Activated T-cell treated with anti-CD3 and anti-CD28 coated beads, Interleukin-2, amount 50 U/mL, for 72 hours (primary cell): ENCODE data around the gene OTOG. TPM values are rescaled to one million over a fixed set of nuclear protein-coding genes. Genes with fewer than 3 reads are reported as not detected.
A peak's percentile ranks its signal among the peaks of the same experiment; 100 is the strongest.

Experiments
- ATAC-seq, 2 donors: fragments of 150-1000 bp; cut with Tn5 transposase; replicated peaks in 1 of 2; 2 replicates each; pipeline ENCODE4 v1.10.0; 2021; ENCODE audit warnings: moderate library complexity in 2 of 2, mild to moderate bottlenecking in 1 of 2
- DNase-seq, 2 donors: peaks; one replicate each; pipeline ENCODE4 v3.0.0; 2021 to 2022; ENCODE audit warnings: mixed read lengths in 1 of 2
- H3K27ac Mint-ChIP-seq: one replicate; pipeline ENCODE4 v1.8.0; 2022; ENCODE audit warnings: mild to moderate bottlenecking, moderate library complexity, mixed read lengths
- H3K27me3 Mint-ChIP-seq: one replicate; pipeline ENCODE4 v1.8.0; 2022; ENCODE audit warnings: low read depth, mixed read lengths
- H3K36me3 Mint-ChIP-seq, 2 donors: one replicate each; pipeline ENCODE4 v1.8.0; 2022; ENCODE audit warnings: mixed read lengths in 2 of 2, mild to moderate bottlenecking in 1 of 2; ENCODE audit not compliant: insufficient read depth in 2 of 2
- H3K4me1 Mint-ChIP-seq: one replicate; pipeline ENCODE4 v1.8.0; 2022; ENCODE audit warnings: low read depth, mixed read lengths
- H3K4me3 Mint-ChIP-seq, 2 donors: one replicate each; pipeline ENCODE4 v1.8.0; 2022; ENCODE audit warnings: mild to moderate bottlenecking in 2 of 2, mixed read lengths in 2 of 2, moderate library complexity in 2 of 2
- H3K9me3 Mint-ChIP-seq, 2 donors: one replicate each; pipeline ENCODE4 v1.8.0; 2022; ENCODE audit warnings: mixed read lengths in 2 of 2
- total RNA-seq, 2 donors: library from RNA; stranded (reverse); gene quantifications; one replicate each; pipeline ENCODE4 v1.2.3, GENCODE V29; 2022

OTOG gene
- total RNA-seq, 2 donors from 2014 or later: not detected

- DNase-seq (no peak), ATAC-seq (no peak)
- Mint-ChIP-seq H3K27ac (no peak overlapping the region), H3K27me3 (peaks cover 5% of the 10 kb centered on the region), H3K36me3 (no peaks in the 10 kb centered on the region), H3K9me3 (no peaks in the 10 kb centered on the region), H3K4me3 (no peak overlapping the region), H3K4me1 (peaks cover 4% of the 10 kb centered on the region)
Measured at GRCh38 chr11:17596711-17597110, 49.7 kb downstream of the OTOG start.

- Mint-ChIP-seq H3K36me3 (no peaks in the 10 kb centered on the region), H3K9me3 (no peaks in the 10 kb centered on the region), H3K27me3 (peaks cover 5% of the 10 kb centered on the region), H3K27ac (no peak overlapping the region), H3K4me3 (no peak overlapping the region), H3K4me1 (peaks cover 4% of the 10 kb centered on the region)
- ATAC-seq (no peak), DNase-seq (no peak)
Measured at GRCh38 chr11:17597770-17598169, 50.7 kb downstream of the OTOG start.

GRCh38 chr11:17598700-17599459, 51.8 kb downstream of the OTOG start:
- DNase-seq (peak; percentile 75 to 78), ATAC-seq (peak; percentile 77 to 79)
- Mint-ChIP-seq H3K9me3 (no peaks in the 10 kb centered on the region), H3K4me1 (peaks cover 4% of the 10 kb centered on the region), H3K36me3 (no peaks in the 10 kb centered on the region), H3K27me3 (peaks cover 5% of the 10 kb centered on the region), H3K4me3 (no peak overlapping the region), H3K27ac (no peak overlapping the region)

GRCh38 chr11:17599460-17599925, 52.4 kb downstream of the OTOG start:
- ATAC-seq (no peak), DNase-seq (no peak)
- no peaks in the 10 kb centered on the region for H3K36me3 Mint-ChIP-seq
- peaks cover 5% of the 10 kb centered on the region for H3K27me3 Mint-ChIP-seq
- no peak overlapping the region for H3K4me3 Mint-ChIP-seq
- no peak overlapping the region for H3K27ac Mint-ChIP-seq
- peaks cover 4% of the 10 kb centered on the region for H3K4me1 Mint-ChIP-seq
- H3K9me3 Mint-ChIP-seq: no peaks in the 10 kb centered on the region

- Mint-ChIP-seq H3K27me3 (peaks cover 5% of the 10 kb centered on the region), H3K4me3 (no peak overlapping the region), H3K9me3 (no peaks in the 10 kb centered on the region), H3K4me1 (peaks cover 4% of the 10 kb centered on the region), H3K36me3 (no peaks in the 10 kb centered on the region), H3K27ac (no peak overlapping the region)
- DNase-seq (no peak), ATAC-seq (no peak)
Measured at GRCh38 chr11:17600316-17601255, 53.5 kb downstream of the OTOG start.

GRCh38 chr11:17601256-17601671, 54.2 kb downstream of the OTOG start:
- Mint-ChIP-seq H3K36me3 (no peaks in the 10 kb centered on the region), H3K4me3 (no peak overlapping the region), H3K27ac (no peak overlapping the region), H3K27me3 (peaks cover 5% of the 10 kb centered on the region), H3K9me3 (no peaks in the 10 kb centered on the region), H3K4me1 (peaks cover 4% of the 10 kb centered on the region)
- DNase-seq (no peak), ATAC-seq (no peak)

GRCh38 chr11:17601676-17602075, 54.6 kb downstream of the OTOG start:
- H3K4me1 Mint-ChIP-seq: peaks cover 4% of the 10 kb centered on the region
- no peak overlapping the region for H3K4me3 Mint-ChIP-seq
- no peaks in the 10 kb centered on the region for H3K9me3 Mint-ChIP-seq
- ATAC-seq: no peak
- no peak for DNase-seq
- H3K36me3 Mint-ChIP-seq: no peaks in the 10 kb centered on the region
- peaks cover 5% of the 10 kb centered on the region for H3K27me3 Mint-ChIP-seq
- no peak overlapping the region for H3K27ac Mint-ChIP-seq

- Mint-ChIP-seq H3K9me3 (no peaks in the 10 kb centered on the region), H3K4me3 (no peak overlapping the region), H3K27ac (no peak overlapping the region), H3K36me3 (no peaks in the 10 kb centered on the region), H3K27me3 (peaks cover 5% of the 10 kb centered on the region), H3K4me1 (peaks cover 4% of the 10 kb centered on the region)
- no peak for ATAC-seq
- no peak for DNase-seq
Measured at GRCh38 chr11:17602105-17603001, 55.3 kb downstream of the OTOG start.

GRCh38 chr11:17603056-17603825, 56.2 kb downstream of the OTOG start:
- ATAC-seq: no peak
- Mint-ChIP-seq H3K36me3 (no peaks in the 10 kb centered on the region), H3K9me3 (no peaks in the 10 kb centered on the region), H3K27me3 (peaks cover 5% of the 10 kb centered on the region), H3K4me3 (no peak overlapping the region), H3K27ac (no peak overlapping the region), H3K4me1 (peaks cover 4% of the 10 kb centered on the region)
- no peak for DNase-seq

- Mint-ChIP-seq H3K4me1 (peaks cover 2% of the 10 kb centered on the region), H3K27me3 (peaks cover 3% of the 10 kb centered on the region), H3K36me3 (no peaks in the 10 kb centered on the region), H3K9me3 (no peaks in the 10 kb centered on the region), H3K4me3 (no peak overlapping the region), H3K27ac (no peak overlapping the region)
- ATAC-seq: no peak
- DNase-seq: no peak
Measured at GRCh38 chr11:17604201-17604914, 57.3 kb downstream of the OTOG start.

- ATAC-seq: no peak
- no peak overlapping the region for H3K4me3 Mint-ChIP-seq
- H3K27ac Mint-ChIP-seq: no peak overlapping the region
- no peaks in the 10 kb centered on the region for H3K36me3 Mint-ChIP-seq
- H3K9me3 Mint-ChIP-seq: no peaks in the 10 kb centered on the region
- no peaks in the 10 kb centered on the region for H3K27me3 Mint-ChIP-seq
- no peaks in the 10 kb centered on the region for H3K4me1 Mint-ChIP-seq
- DNase-seq: no peak
Measured at GRCh38 chr11:17604915-17605233, 57.8 kb downstream of the OTOG start.

GRCh38 chr11:17605651-17606122, 58.6 kb downstream of the OTOG start:
- Mint-ChIP-seq H3K9me3 (no peaks in the 10 kb centered on the region), H3K4me1 (no peaks in the 10 kb centered on the region), H3K27ac (no peak overlapping the region), H3K36me3 (no peaks in the 10 kb centered on the region), H3K27me3 (no peaks in the 10 kb centered on the region), H3K4me3 (no peak overlapping the region)
- no peak for DNase-seq
- no peak for ATAC-seq
